HCEC 1CT (cell line): ENCODE data around the gene KCNJ4.

Experiments used
- DNase-seq: peaks from one replicate; pipeline ENCODE4 v3.0.0-alpha.2; 2017

Gene KCNJ4

GRCh38 chr22:38455076-38455529 is at the start of gene KCNJ4:
Gene KCNJ4, minus strand, starts transcription at chr22:38455199. Its CDS starts 27,067 bp downstream, at chr22:38428132.
- no peak for DNase-seq

GRCh38 chr22:38503021-38503420 is 48.0 kb upstream of the KCNJ4 start:
- no peak for DNase-seq

- DNase-seq: no peak
These were observed 47.0 kb upstream of the KCNJ4 start for GRCh38 chr22:38501797-38502672.

- no peak for DNase-seq
These were observed 42.9 kb upstream of the KCNJ4 start for GRCh38 chr22:38497869-38498268.

GRCh38 chr22:38494939-38495338 is 39.9 kb upstream of the KCNJ4 start:
- DNase-seq: no peak

GRCh38 chr22:38494498-38494897 is 39.5 kb upstream of the KCNJ4 start:
- DNase-seq: no peak

- no peak for DNase-seq
These were observed 36.8 kb upstream of the KCNJ4 start for GRCh38 chr22:38491707-38492348.

GRCh38 chr22:38490915-38491314 is 35.9 kb upstream of the KCNJ4 start:
- DNase-seq: peak; percentile 40

GRCh38 chr22:38490475-38490874 is 35.5 kb upstream of the KCNJ4 start:
- DNase-seq: no peak

- no peak for DNase-seq
These were observed 34.7 kb upstream of the KCNJ4 start for GRCh38 chr22:38489561-38490145.

- DNase-seq: no peak
These were observed 34.1 kb upstream of the KCNJ4 start for GRCh38 chr22:38489142-38489541.

- DNase-seq: no peak
These were observed 32.9 kb upstream of the KCNJ4 start for GRCh38 chr22:38487946-38488345.

- no peak for DNase-seq
These were observed 30.8 kb upstream of the KCNJ4 start for GRCh38 chr22:38485783-38486182.

GRCh38 chr22:38484244-38484643 is 29.2 kb upstream of the KCNJ4 start:
- DNase-seq: no peak

- no peak for DNase-seq
These were observed 27.8 kb upstream of the KCNJ4 start for GRCh38 chr22:38482662-38483308.

GRCh38 chr22:38481871-38482332 is 26.9 kb upstream of the KCNJ4 start:
- DNase-seq: no peak

- DNase-seq: no peak
These were observed 26.3 kb upstream of the KCNJ4 start for GRCh38 chr22:38481162-38481870.

GRCh38 chr22:38479096-38479837 is 24.3 kb upstream of the KCNJ4 start:
- no peak for DNase-seq

GRCh38 chr22:38477585-38477984 is 22.6 kb upstream of the KCNJ4 start:
- DNase-seq: no peak

- DNase-seq: no peak
These were observed 19.1 kb upstream of the KCNJ4 start for GRCh38 chr22:38474003-38474607.

- DNase-seq: no peak
These were observed 16.2 kb upstream of the KCNJ4 start for GRCh38 chr22:38471237-38471636.
